ENCODE measurements around the gene TTC28. TPM values are rescaled to one million over a fixed set of nuclear protein-coding genes. Genes with fewer than 3 reads are reported as not detected.

Gene TTC28
- total RNA-seq, 1 donor from 2014 or later, result 23.2 TPM

GRCh38 chr22:28021998-28022660 lies 657.5 kb downstream of the TTC28 start:
- H3K9ac ChIP-seq (ENCODE audit: low read length), result no peak overlapping the region
- Mint-ChIP-seq H3K27me3 (ENCODE audit: low read depth, unreplicated experiment) (peaks cover 17% of the 10 kb centered on the region), H3K4me1 (ENCODE audit: low read depth, unreplicated experiment) (peaks cover 16% of the 10 kb centered on the region), H3K36me3 (ENCODE audit: low read depth, unreplicated experiment) (peaks cover 13% of the 10 kb centered on the region), H3K4me3 (ENCODE audit: unreplicated experiment) (no peak overlapping the region), H3K27ac (ENCODE audit: unreplicated experiment) (no peak overlapping the region), H3K9me3 (ENCODE audit: unreplicated experiment) (no peaks in the 10 kb centered on the region)
- H3K27ac ChIP-seq (ENCODE audit: low read depth, low read length), result no peak overlapping the region
- peaks cover 4% of the 10 kb centered on the region for H3K4me1 ChIP-seq (ENCODE audit: insufficient read depth, low read length)
- no peaks in the 10 kb centered on the region for H3K9me3 ChIP-seq (ENCODE audit: insufficient read depth, low read depth, low read length)
- FAIRE-seq, result no peak
- no peaks in the 10 kb centered on the region for H3K27me3 ChIP-seq (ENCODE audit: insufficient read depth, low read length)
- H2AFZ ChIP-seq (ENCODE audit: low read depth, low read length), result no peak overlapping the region
- no peak for DNase-seq (ENCODE audit: low read depth)
- H3K4me2 ChIP-seq (ENCODE audit: low read length), result no peak overlapping the region
- H4K20me1 ChIP-seq (ENCODE audit: insufficient read depth, low read length), result no peaks in the 10 kb centered on the region
- no peak overlapping the region for H3K4me3 ChIP-seq (ENCODE audit: insufficient read depth, low read depth, low read length)
- H3K36me3 ChIP-seq (ENCODE audit: insufficient read depth, low read length), result no peaks in the 10 kb centered on the region
- TF ChIP-seq EZH2 (IDR thresholded peaks at IDR 0.05; ENCODE audit: insufficient read depth, low read length) (no peak), CTCF (IDR thresholded peaks at IDR 0.05; ENCODE audit: insufficient read depth, low read depth, low read length) (no peak)
- H3K79me2 ChIP-seq (ENCODE audit: insufficient read depth, low read length), result no peaks in the 10 kb centered on the region

GRCh38 chr22:28021116-28021997 lies 658.3 kb downstream of the TTC28 start:
- Mint-ChIP-seq H3K27ac (ENCODE audit: unreplicated experiment) (no peak overlapping the region), H3K9me3 (ENCODE audit: unreplicated experiment) (no peaks in the 10 kb centered on the region)
- H3K4me2 ChIP-seq (ENCODE audit: low read length), result no peak overlapping the region

More at GRCh38 chr22:28021116-28021997, 658.3 kb downstream of the TTC28 start:
- Histone ChIP-seq H3K4me3 (ENCODE audit: insufficient read depth, low read depth, low read length) (no peak overlapping the region), H3K36me3 (ENCODE audit: insufficient read depth, low read length) (no peaks in the 10 kb centered on the region), H4K20me1 (ENCODE audit: insufficient read depth, low read length) (no peaks in the 10 kb centered on the region), H3K27ac (ENCODE audit: low read depth, low read length) (no peak overlapping the region), H2AFZ (ENCODE audit: low read depth, low read length) (no peak overlapping the region), H3K27me3 (ENCODE audit: insufficient read depth, low read length) (no peaks in the 10 kb centered on the region), H3K9me3 (ENCODE audit: insufficient read depth, low read depth, low read length) (no peaks in the 10 kb centered on the region), H3K4me1 (ENCODE audit: insufficient read depth, low read length) (peaks cover 4% of the 10 kb centered on the region), H3K79me2 (ENCODE audit: insufficient read depth, low read length) (no peaks in the 10 kb centered on the region), H3K9ac (ENCODE audit: low read length) (no peak overlapping the region)
- no peak for TF ChIP-seq CTCF (IDR thresholded peaks at IDR 0.05; ENCODE audit: insufficient read depth, low read depth, low read length)
- TF ChIP-seq EZH2 (IDR thresholded peaks at IDR 0.05; ENCODE audit: insufficient read depth, low read length), result no peak
- Mint-ChIP-seq H3K4me3 (ENCODE audit: unreplicated experiment) (no peak overlapping the region), H3K27me3 (ENCODE audit: low read depth, unreplicated experiment) (peaks cover 16% of the 10 kb centered on the region), H3K36me3 (ENCODE audit: low read depth, unreplicated experiment) (peaks cover 10% of the 10 kb centered on the region), H3K4me1 (ENCODE audit: low read depth, unreplicated experiment) (peaks cover 16% of the 10 kb centered on the region)
- FAIRE-seq (no peak), DNase-seq (ENCODE audit: low read depth) (no peak)
